Activated CD4-positive, alpha-beta T cell treated with anti-CD3 and anti-CD28 coated beads, Interleukin-2, amount 10 ng/mL, durations not matched to agents 7 days and 5 days (primary cell): ENCODE measurements around the gene RELN. TPM values are rescaled to one million over a fixed set of nuclear protein-coding genes. Genes with fewer than 3 reads are reported as not detected.

Experiments used
- CTCF ChIA-PET: fragments of 350-600 bp; sonication (Branson Sonifier 250); formaldehyde crosslinking; loops from one replicate; lab custom pipeline; 2021; ENCODE audit warnings: antibody characterized with exemption; lab: Charles Lee
- POLR2A ChIA-PET: fragments of 350-600 bp; sonication (Branson Sonifier 250); formaldehyde crosslinking; loops from one replicate; lab custom pipeline; 2021; ENCODE audit warnings: antibody characterized with exemption; lab: Charles Lee
- DNase-seq: peaks from one replicate; pipeline ENCODE4 v3.0.0-alpha.2; 2020
- H3K27ac Mint-ChIP-seq: one replicate; pipeline ENCODE4 v1.8.0; 2021; ENCODE audit warnings: mild to moderate bottlenecking, moderate library complexity, mixed read lengths
- H3K27me3 Mint-ChIP-seq: one replicate; pipeline ENCODE4 v1.8.0; 2021; ENCODE audit warnings: mixed read lengths
- H3K36me3 Mint-ChIP-seq: one replicate; pipeline ENCODE4 v1.8.0; 2021; ENCODE audit warnings: low read depth, mixed read lengths
- H3K4me1 Mint-ChIP-seq: one replicate; pipeline ENCODE4 v1.8.0; 2021; ENCODE audit warnings: mixed read lengths
- H3K4me3 Mint-ChIP-seq: one replicate; pipeline ENCODE4 v1.8.0; 2021; ENCODE audit warnings: mild to moderate bottlenecking, moderate library complexity, mixed read lengths
- H3K9me3 Mint-ChIP-seq: one replicate; pipeline ENCODE4 v1.8.0; 2021; ENCODE audit warnings: mixed read lengths
- total RNA-seq, 2 experiments: library from RNA; stranded (reverse); gene quantifications; one replicate each; pipeline ENCODE4 v1.2.3, GENCODE V29; 2021

The RELN gene
- total RNA-seq, 2 experiments from 2014 or later: not detected

GRCh38 chr7:103865442-103865841 is 124.0 kb downstream of the RELN start:
- no peak overlapping the region for H3K27ac Mint-ChIP-seq
- no peak for DNase-seq
- ChIA-PET CTCF (no interaction called here), POLR2A (no interaction called here)
- peaks cover 4% of the 10 kb centered on the region for H3K27me3 Mint-ChIP-seq
- H3K4me3 Mint-ChIP-seq: no peak overlapping the region
- H3K9me3 Mint-ChIP-seq: no peaks in the 10 kb centered on the region
- H3K4me1 Mint-ChIP-seq: no peaks in the 10 kb centered on the region
- H3K36me3 Mint-ChIP-seq: no peaks in the 10 kb centered on the region

DNA sequence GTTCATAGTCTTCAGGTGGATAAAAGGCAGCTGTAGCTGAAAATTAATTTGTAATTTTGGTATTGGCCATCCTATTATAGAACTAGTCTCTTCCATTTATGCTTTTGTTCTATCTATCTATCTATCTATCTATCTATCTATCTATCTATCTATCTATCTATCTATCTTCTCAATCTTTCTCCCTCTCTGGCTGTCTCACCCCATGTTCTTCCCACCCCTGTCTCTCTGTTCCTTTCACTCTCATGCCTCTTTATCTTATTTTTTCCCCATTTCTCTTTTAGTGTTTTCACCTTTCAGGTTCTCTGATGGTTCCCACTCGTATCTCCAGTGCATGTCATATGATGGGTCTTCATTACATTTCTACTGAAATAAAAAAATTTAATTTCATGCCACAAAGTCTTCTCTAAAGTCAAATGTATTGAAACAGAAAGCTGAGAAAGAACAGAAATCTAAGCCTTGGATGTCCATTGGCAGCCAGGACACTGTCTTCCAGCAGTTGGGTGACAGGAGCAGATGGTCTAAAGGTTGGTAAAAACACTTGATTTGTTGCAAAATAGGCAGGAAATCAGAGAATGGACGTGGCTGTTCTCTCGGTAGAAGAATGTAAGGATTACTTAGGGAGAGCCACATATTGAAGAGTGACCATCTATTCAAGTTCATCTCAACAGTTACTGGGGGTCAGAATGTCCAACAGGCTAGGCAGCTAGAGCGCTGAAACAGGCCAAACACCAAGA is 127.0 kb downstream of the RELN start:
- CTCF ChIA-PET: no interaction called here
- Mint-ChIP-seq H3K4me1 (no peaks in the 10 kb centered on the region), H3K9me3 (no peaks in the 10 kb centered on the region), H3K36me3 (no peaks in the 10 kb centered on the region), H3K27ac (no peak overlapping the region), H3K4me3 (no peak overlapping the region), H3K27me3 (peaks cover 4% of the 10 kb centered on the region)
- DNase-seq: no peak
- POLR2A ChIA-PET: no interaction called here

- no peaks in the 10 kb centered on the region for H3K4me1 Mint-ChIP-seq
- H3K27ac Mint-ChIP-seq: no peak overlapping the region
- POLR2A ChIA-PET: no interaction called here
Observed at GRCh38 chr7:103859709-103860108, 129.7 kb downstream of the RELN start.

DNA sequence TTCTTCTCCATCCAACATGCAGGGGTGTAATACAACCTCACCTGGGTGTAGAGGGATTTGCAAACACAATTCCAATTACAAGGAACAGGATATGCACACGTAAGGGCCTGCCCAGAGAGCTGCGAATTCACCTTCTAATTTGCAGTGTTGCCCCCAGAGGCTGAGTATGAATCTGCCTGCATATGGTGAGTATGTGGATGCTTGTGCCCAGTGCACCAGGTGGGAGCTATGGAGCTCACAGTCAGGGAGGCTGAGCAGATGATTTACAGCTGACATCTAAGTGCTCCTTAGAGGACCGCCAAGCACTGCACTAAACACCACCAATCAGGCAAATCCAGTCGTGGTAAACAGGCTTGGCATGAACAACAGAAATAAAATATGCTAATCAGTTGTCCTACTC is 132.0 kb downstream of the RELN start:
- peaks cover 5% of the 10 kb centered on the region for H3K27me3 Mint-ChIP-seq
- ChIA-PET POLR2A (no interaction called here), CTCF (no interaction called here)
- H3K9me3 Mint-ChIP-seq: no peaks in the 10 kb centered on the region
- H3K4me3 Mint-ChIP-seq: no peak overlapping the region
- H3K27ac Mint-ChIP-seq: no peak overlapping the region
- DNase-seq: no peak
- no peaks in the 10 kb centered on the region for H3K36me3 Mint-ChIP-seq
- H3K4me1 Mint-ChIP-seq: no peaks in the 10 kb centered on the region

More at GRCh38 chr7:103859709-103860108, 129.7 kb downstream of the RELN start:
- no peak for DNase-seq
- no peaks in the 10 kb centered on the region for H3K36me3 Mint-ChIP-seq
- H3K27me3 Mint-ChIP-seq: peaks cover 4% of the 10 kb centered on the region
- CTCF ChIA-PET: no interaction called here
- H3K9me3 Mint-ChIP-seq: no peaks in the 10 kb centered on the region
- no peak overlapping the region for H3K4me3 Mint-ChIP-seq

DNA sequence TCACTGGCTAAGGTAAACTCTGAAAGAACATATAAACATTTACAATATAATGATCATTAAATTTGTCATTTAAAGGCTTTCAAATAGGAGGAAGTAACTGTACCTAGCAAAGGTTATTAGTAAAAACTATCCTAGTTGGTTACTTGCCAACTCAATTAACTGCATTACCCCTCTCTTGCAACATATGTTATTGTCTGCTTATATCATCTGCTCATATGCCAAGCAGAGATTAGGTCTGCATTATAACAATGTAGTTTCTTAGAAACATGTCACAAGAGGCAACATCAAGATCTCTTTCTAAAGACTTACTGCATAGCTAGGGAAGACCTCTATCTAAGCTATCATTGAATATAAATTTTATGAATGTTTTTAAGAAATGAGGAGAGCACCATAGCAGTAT is 132.5 kb downstream of the RELN start:
- no peak for DNase-seq
- ChIA-PET POLR2A (no interaction called here), CTCF (no interaction called here)
- Mint-ChIP-seq H3K9me3 (no peaks in the 10 kb centered on the region), H3K36me3 (no peaks in the 10 kb centered on the region), H3K4me1 (no peaks in the 10 kb centered on the region), H3K27ac (no peak overlapping the region), H3K4me3 (no peak overlapping the region), H3K27me3 (peaks cover 5% of the 10 kb centered on the region)

DNA sequence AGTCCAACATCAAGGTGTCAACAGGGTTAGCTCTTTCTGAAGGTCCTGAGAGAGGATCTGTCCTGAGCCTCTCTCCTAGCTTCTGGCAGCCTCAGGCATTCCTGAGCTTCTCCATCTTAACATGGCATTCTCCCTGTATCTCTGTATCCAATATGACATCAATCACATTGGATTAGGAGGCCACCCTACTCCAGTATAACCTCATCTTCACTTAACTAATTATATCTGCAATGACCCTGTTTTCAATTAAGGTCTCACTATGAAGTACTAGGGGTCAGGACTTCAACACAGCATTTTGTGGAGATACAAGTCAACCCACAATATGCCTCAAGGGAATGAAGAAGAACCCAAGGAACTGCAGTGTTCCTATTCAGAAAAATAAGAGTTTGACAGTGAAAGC is 133.8 kb downstream of the RELN start:
- no peaks in the 10 kb centered on the region for H3K36me3 Mint-ChIP-seq
- CTCF ChIA-PET: no interaction called here
- peaks cover 5% of the 10 kb centered on the region for H3K27me3 Mint-ChIP-seq
- H3K27ac Mint-ChIP-seq: no peak overlapping the region
- no peak overlapping the region for H3K4me3 Mint-ChIP-seq
- POLR2A ChIA-PET: no interaction called here
- H3K4me1 Mint-ChIP-seq: no peaks in the 10 kb centered on the region
- no peaks in the 10 kb centered on the region for H3K9me3 Mint-ChIP-seq
- DNase-seq: no peak

DNA sequence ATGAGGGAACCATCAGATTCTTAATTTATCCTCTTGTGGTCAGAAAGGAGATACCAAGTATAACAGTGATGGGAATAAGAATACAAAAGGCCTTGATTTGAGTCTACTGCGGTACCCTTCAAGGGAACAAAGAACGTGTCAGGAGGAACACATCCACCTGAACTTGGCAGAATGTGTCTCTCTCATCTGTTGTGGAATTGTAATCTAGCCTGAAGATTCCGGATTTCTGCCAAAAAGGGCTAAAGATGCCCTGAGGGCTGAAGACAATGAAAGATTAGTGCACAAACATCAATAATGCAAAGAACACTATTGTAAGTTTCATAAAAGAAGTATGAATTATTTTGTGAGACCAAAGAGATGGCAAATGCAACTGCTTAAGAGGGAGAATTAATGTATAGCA is 134.8 kb downstream of the RELN start:
- Mint-ChIP-seq H3K9me3 (no peaks in the 10 kb centered on the region), H3K27me3 (peaks cover 5% of the 10 kb centered on the region), H3K4me3 (no peak overlapping the region), H3K27ac (no peak overlapping the region), H3K36me3 (no peaks in the 10 kb centered on the region), H3K4me1 (no peaks in the 10 kb centered on the region)
- CTCF ChIA-PET: no interaction called here
- POLR2A ChIA-PET: no interaction called here
- no peak for DNase-seq

DNA sequence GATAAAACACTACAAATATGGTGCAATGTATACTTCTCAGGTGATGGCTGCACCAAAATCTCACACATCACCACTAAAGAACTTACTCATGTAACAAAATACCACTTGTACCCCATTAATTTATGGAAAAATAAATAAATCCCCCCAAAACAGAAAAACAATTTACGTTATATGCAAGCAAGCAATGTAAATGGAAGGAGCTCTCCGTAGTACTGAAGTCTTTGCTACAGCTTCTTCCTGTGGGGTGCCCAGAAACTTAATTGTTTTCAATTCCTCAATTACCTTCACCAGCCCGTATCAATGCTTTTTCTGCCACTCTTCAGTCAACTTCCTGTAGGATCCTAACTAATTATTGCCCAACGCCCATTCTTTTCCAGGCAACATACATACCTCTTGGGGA is 138.1 kb downstream of the RELN start:
- Mint-ChIP-seq H3K27me3 (peaks cover 5% of the 10 kb centered on the region), H3K4me1 (no peaks in the 10 kb centered on the region), H3K4me3 (no peak overlapping the region), H3K27ac (no peak overlapping the region), H3K9me3 (no peaks in the 10 kb centered on the region), H3K36me3 (no peaks in the 10 kb centered on the region)
- CTCF ChIA-PET: no interaction called here
- no peak for DNase-seq
- POLR2A ChIA-PET: no interaction called here

- H3K27me3 Mint-ChIP-seq: no peaks in the 10 kb centered on the region
- H3K9me3 Mint-ChIP-seq: no peaks in the 10 kb centered on the region
- H3K4me1 Mint-ChIP-seq: no peaks in the 10 kb centered on the region
- ChIA-PET CTCF (no interaction called here), POLR2A (no interaction called here)
- no peak overlapping the region for H3K27ac Mint-ChIP-seq
- H3K4me3 Mint-ChIP-seq: no peak overlapping the region
- DNase-seq: no peak
- no peaks in the 10 kb centered on the region for H3K36me3 Mint-ChIP-seq
Observed at GRCh38 chr7:103843689-103844480, 145.6 kb downstream of the RELN start.

- POLR2A ChIA-PET: no interaction called here
- CTCF ChIA-PET: no interaction called here
- H3K27ac Mint-ChIP-seq: no peak overlapping the region
- no peaks in the 10 kb centered on the region for H3K9me3 Mint-ChIP-seq
- no peak for DNase-seq
- H3K4me3 Mint-ChIP-seq: no peak overlapping the region
- H3K27me3 Mint-ChIP-seq: no peaks in the 10 kb centered on the region
- no peaks in the 10 kb centered on the region for H3K4me1 Mint-ChIP-seq
- no peaks in the 10 kb centered on the region for H3K36me3 Mint-ChIP-seq
Observed at GRCh38 chr7:103833401-103833800, 156.1 kb downstream of the RELN start.

DNA sequence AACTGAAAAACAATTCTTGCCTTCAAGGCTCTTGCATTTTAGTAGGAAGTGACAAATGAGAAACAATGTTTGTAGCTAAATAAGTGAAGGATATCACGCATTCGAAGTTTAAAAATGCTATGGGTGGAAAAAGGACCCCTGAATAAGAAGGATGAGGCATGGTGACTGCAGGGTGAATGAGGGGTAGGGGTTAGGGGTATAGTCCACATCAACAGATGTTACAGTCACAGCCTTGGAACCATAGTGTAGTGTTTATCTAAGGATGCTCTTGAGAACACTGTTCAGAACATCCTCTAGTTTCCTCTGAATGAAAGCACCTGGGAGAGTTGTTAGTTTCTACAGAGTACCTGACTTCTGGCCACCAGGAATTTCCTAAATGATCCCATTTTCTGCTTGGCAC is 157.0 kb downstream of the RELN start:
- Mint-ChIP-seq H3K36me3 (no peaks in the 10 kb centered on the region), H3K9me3 (no peaks in the 10 kb centered on the region), H3K27me3 (no peaks in the 10 kb centered on the region), H3K4me3 (no peak overlapping the region), H3K27ac (no peak overlapping the region), H3K4me1 (no peaks in the 10 kb centered on the region)
- POLR2A ChIA-PET: no interaction called here
- no peak for DNase-seq
- CTCF ChIA-PET: no interaction called here

- Mint-ChIP-seq H3K36me3 (no peaks in the 10 kb centered on the region), H3K4me1 (no peaks in the 10 kb centered on the region), H3K4me3 (no peak overlapping the region), H3K9me3 (no peaks in the 10 kb centered on the region), H3K27me3 (peaks cover 5% of the 10 kb centered on the region), H3K27ac (no peak overlapping the region)
- CTCF ChIA-PET: no interaction called here
- POLR2A ChIA-PET: no interaction called here
- DNase-seq: no peak
Observed at GRCh38 chr7:103824251-103824650, 165.2 kb downstream of the RELN start.

- CTCF ChIA-PET: no interaction called here
- no peaks in the 10 kb centered on the region for H3K36me3 Mint-ChIP-seq
Observed at GRCh38 chr7:103823084-103823483, 166.4 kb downstream of the RELN start.

More at GRCh38 chr7:103823084-103823483, 166.4 kb downstream of the RELN start:
- POLR2A ChIA-PET: no interaction called here
- Mint-ChIP-seq H3K4me1 (no peaks in the 10 kb centered on the region), H3K27ac (no peak overlapping the region), H3K27me3 (peaks cover 5% of the 10 kb centered on the region), H3K9me3 (no peaks in the 10 kb centered on the region), H3K4me3 (no peak overlapping the region)
- no peak for DNase-seq
